Hematopoietic multipotent progenitor cell treated with erythropoietin and hydrocortisone succinate and interleukin-3 and kit ligand, for 8 days (in vitro differentiated cells): Measurements from ENCODE around the gene HSPB1.
"Not testable (repeated sequence)": the region's sequence is repeated elsewhere in the genome, so short reads cannot be mapped to it uniquely, and the experiment has no call there.

ENCODE experiments used
- DNase-seq: peaks from one replicate; pipeline ENCODE4 v3.0.0-alpha.2; 2015

The HSPB1 gene

DNA sequence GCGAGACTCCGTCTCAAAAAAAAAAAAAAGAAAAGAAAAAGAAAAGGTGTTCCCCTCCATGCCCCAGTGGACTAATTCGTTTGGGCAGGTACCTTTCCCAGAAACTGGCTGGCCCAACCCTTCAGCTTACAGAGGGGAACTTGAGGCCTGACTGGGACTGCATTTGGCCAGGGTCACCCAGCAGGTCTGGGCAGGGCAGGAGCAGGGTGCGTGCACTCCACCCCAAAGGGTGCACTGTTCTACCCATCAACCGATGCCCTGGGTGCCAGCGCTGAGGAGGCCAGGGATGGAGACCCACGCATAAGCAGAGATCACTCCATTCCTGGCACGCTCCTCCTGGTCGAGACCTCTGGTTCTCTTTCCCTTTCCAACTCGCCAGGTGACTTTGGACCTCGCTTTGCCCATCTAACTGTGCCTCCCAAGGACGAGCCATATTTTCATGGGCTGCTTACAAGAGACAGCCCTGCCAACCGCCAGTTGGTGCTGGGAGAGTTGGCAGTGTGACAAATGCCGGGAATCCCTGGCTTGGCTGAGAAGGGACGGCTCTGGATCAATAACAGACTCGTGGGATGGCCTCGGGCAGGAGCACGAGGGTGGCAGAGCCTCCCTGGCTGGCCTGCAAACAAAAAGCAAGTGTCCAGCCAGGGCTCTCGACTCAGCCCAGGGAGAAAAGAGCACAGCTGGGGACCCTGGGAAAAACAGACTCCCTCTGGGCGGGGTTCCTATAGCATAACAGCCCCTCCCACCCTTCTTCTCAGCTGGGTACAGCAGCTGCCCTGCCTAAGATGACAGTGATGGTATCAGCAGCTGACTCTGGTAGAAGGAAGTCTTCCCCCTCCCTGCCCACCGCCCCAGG, 7.9 kb downstream of the HSPB1 start:
- DNase-seq: peak; percentile 64

GRCh38 chr7:76311838-76312237, 9.4 kb downstream of the HSPB1 start:
- not testable (repeated sequence) for DNase-seq

- DNase-seq: peak; percentile 93
These were observed 11.7 kb downstream of the HSPB1 start for GRCh38 chr7:76314042-76314721.

DNA sequence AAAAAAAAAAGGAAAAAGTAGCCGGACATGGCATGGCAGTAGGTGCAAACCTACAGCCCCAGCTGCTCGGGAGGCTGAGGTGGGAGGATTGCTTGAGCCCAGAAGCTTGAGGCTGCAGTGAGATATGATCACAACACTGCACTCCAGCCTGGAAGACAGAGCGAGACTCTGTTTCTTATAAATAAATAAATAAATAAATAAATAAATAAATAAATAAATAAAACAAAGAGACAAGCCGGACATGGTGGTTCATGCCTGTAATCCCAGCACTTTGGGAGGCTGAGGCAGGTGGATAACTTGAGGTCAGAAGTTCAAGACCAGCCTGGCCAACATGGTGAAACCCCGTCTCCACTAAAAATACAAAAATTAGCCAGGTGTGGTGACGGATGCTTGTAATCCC, 12.3 kb downstream of the HSPB1 start:
- DNase-seq: not testable (repeated sequence)

DNA sequence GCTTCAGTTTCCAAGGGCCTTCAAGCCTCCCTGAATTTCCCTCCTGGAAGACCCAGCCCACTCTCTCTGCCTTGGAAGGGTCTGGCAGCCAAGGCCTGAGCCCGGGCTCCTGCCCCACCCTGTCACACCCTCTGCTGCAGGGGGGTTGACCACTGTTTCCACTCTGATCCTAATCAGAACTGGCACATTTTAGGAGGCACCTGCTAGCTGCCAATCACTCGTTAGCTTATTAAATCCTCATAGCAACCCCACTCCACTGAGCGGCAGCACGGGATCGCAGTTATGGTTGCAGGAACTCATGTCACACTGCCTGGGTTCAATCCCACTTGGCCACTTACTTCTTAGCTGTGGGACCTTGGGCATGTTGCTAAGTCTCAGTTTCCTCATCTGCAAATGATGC, 12.9 kb downstream of the HSPB1 start:
- peak; percentile 89 for DNase-seq

- no peak for DNase-seq
These were observed 14.7 kb downstream of the HSPB1 start for GRCh38 chr7:76316984-76317781.

DNA sequence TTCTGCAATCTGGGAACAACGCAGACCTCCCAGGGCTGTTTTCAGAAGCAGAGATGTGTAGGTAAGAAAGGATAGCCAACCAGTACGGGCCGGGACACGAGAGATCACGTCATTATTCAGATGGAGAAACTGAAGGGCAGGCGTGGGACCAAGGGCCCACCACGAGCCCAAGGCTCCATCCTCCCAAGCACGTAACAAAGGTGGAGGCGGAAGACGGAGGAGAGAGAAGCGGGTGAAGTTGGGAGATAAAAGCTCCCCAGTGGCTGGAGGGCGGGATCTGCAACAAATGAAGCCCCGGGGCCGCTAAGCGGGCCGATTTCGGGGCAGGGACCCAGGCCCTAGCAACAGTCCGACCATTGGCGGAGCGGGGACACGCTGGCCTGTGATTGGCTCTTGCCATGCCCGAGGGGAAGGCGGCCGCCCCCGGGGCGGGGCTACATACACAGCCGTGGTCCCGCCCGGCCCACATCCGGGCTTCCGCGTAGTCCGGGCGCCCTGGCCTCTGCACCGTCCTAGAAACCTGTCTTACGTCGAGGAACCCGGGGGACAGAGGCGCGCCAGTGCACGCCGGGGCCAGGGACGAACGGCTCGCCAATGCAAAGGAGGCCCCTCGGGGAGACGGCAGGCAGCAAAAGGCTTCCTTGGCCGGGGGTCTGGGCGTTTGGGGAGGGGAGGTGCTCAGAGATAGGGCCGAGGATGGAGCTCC, 15.5 kb downstream of the HSPB1 start:
- peak; percentile 98 for DNase-seq

DNA sequence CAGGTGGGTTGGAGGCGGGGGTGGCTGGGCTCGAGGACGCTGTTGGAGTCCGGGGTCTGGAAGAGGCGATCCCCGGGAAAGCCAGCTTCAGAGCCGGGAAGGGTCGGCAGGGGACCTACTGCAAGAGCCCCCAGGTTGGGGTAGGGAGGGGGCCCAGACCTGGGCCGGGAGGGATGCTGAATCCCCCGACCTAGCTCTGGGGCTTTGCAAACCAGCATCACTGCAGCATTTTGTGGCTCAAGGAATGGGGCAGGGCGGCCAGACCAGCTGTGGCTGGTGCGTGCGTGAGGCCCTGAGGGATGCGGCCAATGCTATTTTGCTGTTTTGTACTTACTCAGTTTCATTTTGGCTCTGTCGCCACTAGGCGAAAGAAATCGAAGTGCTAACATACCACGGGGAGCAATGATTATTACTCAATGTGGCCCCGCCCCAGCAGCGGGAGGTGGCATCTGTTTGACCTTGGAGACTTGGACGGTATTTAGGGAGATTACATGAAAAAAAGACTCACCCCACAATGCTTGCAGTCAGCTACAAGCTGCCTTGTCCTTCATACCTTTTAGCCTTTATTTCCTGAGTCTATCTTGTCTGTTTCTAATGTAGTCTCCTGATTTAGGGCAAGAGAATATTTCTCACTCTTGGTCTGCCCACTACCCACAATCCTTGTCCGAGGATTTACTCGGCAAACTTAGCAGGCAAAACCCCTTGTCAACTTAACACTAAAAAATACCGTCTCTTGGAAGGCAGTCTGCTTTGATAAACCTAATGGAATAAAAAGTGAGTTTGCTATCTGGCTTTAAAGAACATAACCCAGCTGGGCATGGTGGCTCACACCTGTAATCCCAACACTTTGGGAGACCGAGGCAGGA, 16.2 kb downstream of the HSPB1 start:
- DNase-seq: peak; percentile 95

DNA sequence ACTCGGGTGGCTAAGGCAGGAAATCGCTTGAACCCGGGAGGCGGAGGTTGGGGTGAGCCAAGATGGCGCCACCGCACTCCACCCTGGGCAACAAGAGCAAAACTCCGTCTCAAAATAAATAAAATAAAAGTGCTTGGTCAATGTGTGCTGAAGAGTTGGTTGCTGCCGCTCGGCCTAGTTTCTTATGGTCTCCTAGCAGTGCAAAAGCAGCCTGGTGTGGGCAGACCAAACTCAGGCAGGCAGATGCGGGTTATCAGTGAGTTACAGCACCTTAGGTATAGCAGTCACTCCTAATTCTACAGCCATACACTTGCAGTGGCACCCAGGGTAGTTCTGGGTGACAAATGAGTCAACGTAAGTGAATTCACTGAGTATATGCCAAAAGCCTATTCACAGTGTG, 22.6 kb downstream of the HSPB1 start:
- no peak for DNase-seq

DNA sequence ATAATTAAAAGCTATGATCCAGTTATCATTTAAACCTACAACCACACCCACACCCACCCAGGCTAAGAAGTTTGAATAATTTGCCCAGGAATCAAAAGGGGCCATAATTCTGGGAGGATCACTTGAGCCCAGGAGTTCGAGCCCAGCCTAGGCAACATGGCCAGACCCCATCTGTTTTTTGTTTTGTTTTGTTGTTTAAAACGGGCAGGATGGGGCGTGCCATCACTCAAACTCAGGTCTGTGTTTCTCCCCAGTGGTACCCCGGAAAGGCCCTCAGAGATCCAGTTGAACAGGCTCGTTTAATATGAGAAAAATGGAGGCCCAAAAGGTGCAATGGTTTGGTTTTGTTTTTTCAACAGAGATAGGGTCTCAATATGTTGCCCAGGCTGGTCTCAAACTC, 23.3 kb downstream of the HSPB1 start:
- DNase-seq: no peak

GRCh38 chr7:76326646-76327233, 24.3 kb downstream of the HSPB1 start:
- DNase-seq: no peak

DNA sequence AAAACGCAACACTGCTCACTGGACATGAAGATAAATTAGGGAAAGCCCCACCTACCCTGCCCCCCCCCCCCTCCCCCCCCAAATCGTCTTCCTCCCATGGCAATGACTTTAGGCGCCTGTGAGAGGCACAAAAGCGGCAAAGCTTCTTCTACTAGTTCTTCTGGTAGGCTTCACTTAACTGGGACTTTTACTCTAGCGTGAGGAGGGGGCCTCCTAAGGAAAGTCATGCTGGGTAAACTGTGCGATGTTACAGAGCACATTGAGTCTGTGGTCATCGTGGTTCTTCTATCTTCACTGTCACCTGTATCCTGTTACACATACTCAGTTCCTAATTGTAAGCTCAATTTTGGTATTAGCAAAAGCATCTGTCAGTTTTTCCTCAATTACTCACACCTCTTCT, 25.1 kb downstream of the HSPB1 start:
- peak; percentile 78 for DNase-seq

DNA sequence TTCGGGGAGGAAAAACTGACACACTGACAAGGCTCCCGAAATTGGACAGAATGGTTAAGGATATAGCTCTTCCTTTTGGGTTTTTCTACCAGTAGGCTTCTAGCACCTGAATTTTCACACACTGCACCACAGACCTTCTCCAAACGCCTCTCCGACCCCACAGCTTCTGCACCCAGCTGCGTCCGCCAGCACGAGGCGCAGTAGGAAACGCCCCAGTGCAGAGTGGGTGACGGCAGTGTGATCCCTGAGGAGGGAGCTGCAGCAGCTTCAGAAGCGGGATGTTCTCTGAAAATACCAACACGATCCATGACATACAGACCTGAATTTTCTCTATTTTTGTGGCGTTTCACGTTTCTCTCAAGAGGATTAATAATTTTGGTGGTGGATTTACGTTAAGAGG, 25.9 kb downstream of the HSPB1 start:
- DNase-seq: peak; percentile 40

GRCh38 chr7:76329479-76329878, 27.0 kb downstream of the HSPB1 start:
- no peak for DNase-seq

- DNase-seq: no peak
These were observed 27.8 kb downstream of the HSPB1 start for GRCh38 chr7:76330261-76330660.

- DNase-seq: no peak
These were observed 28.2 kb downstream of the HSPB1 start for GRCh38 chr7:76330673-76331072.

GRCh38 chr7:76332078-76332477, 29.6 kb downstream of the HSPB1 start:
- no peak for DNase-seq

GRCh38 chr7:76333511-76334101, 31.1 kb downstream of the HSPB1 start:
- DNase-seq: no peak

DNA sequence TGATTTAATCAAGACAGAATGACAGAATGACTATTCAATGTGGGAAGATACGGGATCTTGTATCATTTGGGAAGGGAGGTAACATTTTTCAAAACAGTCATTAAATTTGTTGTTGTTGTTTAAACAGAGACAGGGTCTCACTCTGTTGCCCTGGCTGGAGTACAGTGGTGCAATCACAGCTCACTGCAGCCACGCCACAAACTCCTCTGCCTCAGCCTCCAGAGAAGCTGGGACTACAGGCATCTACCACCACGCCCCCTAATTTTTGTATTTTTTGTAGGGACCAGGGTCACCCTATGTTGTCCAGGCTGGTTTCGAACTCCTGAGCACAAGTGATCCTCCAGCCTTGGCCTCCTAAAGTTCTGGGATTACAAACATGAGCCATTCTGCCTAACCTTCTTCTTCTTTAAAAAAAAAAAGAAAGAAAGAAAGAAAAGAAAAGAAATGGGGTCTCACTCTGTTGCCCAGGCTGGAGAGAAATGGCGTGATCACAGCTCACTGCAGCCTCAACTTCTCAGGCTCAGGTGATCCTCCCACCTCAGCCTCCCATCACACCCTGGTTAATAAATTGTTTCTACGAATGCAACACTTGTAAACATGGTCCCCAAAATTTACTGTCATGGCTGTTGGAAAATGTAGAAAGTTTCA, 32.0 kb downstream of the HSPB1 start:
- no peak for DNase-seq

DNA sequence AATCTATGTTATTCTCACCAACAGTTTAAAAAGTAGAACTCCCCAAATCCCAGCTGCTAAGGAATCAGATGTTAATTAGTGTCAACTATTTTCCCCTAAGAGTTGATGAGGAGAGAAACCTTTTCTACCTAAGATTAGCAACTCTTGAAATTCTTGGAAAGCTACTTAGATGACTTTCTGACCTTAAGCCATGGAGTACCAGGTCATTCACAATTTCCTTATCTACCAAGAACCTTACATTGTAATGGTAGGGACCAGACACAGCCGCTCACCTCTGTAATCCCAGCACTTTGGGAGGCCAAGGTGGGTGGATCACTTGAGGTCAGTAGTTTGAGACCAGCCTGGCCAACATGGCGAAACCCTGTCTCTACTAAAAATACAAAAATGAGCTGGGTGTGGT, 32.9 kb downstream of the HSPB1 start:
- DNase-seq: not testable (repeated sequence)

GRCh38 chr7:76336094-76336493, 33.6 kb downstream of the HSPB1 start:
- no peak for DNase-seq
